UCSD-AML1 (cell line): Measurements from ENCODE around the gene CDK14.

Source experiments
- DNase-seq: peaks from one replicate; lab custom pipeline; 2025; ENCODE audit not compliant: unreplicated experiment; lab: John Stamatoyannopoulos, UW

CDK14 gene

DNA sequence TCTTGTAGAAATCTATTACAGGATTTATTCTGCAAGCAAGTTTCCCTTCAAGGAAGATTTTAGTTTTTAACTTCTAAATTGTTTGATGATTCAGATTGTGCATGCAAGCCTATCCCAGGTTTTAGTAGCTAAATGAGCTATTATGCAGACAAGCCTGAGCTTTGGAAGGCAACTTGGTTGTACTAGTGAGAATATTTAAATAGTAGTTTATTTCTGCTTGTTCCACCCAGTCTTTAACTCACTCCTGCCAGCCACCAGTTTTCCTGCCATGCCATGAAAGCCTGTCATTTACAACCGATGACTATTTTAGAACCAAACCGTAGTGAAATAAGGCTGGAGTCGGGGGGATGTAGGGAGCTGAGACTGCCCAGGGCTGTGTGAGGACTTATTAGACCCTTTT lies 343.5 kb downstream of the CDK14 start:
- DNase-seq, result no peak

DNA sequence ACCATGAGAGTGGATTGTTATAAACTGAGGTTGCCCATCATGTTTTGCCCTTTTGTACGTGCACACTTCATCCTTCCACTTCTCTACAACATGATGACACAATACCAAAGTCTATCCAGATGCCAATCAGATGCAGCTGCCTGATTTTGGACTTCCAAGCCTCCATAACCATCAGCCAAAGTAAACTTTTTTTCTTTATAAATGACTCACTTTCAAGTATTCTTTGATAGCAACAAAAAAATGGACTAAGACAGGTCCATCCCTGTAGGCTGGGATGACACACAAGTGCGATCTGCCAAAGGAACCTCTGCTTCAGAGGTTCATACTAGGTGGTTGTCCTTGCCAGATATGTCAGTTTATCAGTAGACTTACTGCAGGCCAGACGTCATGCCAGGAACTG lies 347.9 kb downstream of the CDK14 start:
- no peak for DNase-seq

DNA sequence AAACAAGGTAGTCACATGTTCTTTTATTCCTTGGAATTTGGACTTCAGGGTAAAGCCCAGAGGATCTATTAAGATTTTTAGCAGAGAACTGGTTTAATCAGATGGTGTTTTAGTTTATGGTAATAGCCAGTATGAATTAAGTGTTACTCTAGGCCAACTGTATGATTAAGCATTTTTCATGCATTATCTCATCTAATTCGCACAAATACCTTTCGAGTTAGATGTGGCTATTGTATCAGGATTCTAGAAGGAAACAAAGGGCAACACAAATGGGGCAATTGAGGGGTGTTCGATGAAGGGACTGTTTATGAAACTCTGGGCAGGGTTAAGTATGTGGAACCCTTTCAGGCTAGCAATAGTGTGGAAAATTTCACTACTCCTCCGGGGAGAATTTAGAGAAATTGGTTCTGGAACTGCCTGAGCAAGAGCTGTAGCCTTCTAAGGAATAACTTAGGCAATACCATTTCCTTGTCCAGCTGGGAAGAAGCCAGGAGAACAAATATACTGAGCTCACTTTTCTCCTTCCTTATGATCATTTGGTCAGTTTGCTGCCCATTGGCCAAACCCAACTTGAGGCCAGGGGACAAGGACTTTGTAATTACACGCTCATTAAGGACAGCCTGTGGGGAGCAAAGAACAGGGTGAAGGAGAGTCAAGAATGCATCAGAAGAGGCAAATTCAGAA lies 349.1 kb downstream of the CDK14 start:
- no peak for DNase-seq

DNA sequence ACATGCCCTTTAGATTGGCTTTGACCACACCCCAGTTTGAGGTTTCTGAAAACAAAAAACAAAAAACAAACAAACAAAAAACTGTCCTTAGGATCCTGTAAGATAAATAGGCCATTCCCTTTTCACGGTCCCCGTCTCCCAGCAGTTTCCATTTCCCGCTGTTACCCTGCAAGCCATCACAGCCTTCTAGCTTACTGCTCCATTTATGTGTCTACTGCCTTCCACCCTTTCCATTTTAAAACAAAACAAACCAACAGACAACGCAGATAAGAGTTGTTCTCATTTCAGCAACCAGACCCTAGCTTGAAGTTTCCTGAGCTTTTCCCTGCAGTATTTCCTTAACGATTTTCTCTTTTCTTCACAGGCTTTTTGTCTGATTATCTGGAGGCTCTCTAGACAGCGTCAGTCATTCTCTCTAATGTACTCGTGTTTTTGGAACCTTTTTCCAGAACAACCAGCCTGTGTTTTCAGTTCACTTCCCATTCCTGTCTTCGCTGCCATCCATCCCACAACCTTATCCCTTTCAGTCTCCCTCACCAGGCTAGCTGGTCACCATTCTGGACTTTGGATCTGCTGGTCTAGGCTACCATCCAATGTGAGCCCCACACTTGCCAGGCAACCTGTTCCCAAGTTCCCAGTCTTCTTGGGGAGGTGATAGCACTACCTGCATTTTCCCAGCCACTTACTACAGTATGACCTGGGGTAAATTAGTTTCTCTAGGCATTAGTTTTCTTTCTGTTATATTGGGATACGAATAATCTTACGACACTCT lies 350.8 kb downstream of the CDK14 start:
- no peak for DNase-seq

DNA sequence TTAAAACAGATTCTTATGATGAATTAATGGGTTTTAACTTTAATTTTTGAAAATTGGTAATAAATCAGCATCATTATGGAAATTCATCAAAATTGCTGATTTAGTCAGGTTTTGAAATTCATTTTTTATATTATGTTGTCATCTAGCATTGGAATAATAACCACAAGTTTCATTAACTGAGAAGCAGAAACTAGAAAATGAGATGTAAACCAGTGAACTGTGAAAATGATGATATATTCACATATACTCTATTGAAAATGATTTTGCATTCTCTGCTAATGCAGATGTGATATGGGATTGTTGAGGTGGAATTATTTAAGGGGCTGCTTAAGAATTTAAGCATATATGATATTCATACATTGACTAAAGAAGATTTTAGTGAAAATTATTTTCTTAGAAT lies 352.0 kb downstream of the CDK14 start:
- DNase-seq, result no peak

DNA sequence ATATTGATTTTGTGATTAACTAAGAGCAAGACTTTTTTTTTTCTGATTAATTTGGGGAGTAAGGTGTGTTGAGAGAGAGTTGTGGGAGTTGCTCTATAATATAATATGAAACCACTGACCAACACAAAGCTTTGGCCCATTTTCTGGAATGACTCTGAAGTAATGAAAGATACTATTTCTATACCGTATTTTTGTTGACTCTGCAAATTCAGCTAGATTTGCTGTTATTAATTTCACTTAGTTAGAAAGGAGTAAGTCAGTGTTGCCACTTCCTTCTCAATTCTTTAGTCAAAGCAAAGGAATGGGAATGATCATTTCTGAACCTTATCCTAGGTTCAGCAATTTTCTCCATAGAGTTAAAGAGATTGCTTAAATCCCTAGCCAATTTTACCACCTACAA lies 355.1 kb downstream of the CDK14 start:
- DNase-seq, result no peak

DNA sequence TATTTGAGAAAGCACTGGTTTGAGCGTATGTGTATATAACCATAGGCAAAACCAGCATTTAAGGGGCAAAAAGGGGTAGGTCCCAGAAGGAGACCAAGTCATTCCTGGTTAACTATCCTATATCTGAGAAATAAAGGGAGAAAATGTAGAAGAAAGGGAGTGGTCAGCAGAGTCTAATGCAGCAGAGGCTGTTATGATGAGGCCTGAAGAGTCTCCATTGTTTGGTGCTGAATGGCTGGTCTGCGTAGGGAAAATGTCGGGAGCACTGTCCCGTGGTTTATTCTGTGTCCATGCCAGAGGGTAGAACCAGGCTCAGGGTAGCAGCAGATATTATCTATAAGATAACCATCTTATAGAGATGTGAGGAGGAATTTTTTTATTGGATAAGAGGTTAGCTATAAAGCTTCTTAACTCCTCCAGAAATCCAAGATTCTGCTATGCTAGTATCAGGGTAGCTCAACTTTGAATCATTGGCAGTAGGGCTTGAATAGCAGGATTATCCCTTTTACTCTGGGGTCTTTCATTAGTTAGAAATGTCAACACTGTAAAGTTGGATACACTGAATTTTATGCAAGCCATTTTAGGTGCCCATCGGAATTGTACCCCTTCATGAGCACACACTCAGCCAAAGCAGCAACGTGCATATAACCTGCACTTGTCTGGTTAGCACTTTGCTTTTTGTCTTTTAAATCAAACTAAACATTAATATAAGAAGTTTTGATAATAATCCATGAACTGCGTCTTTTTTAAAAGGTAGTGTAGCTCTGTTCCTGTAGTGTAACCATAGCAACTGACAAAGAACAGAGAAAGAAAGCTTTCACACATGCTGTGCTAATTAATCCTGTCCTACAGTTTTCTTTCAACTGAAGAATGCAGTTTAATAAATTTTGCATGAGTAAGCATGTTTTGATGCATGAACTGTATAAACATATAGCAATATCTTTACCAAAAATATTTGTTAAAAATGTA lies 356.1 kb downstream of the CDK14 start:
- no peak for DNase-seq

DNA sequence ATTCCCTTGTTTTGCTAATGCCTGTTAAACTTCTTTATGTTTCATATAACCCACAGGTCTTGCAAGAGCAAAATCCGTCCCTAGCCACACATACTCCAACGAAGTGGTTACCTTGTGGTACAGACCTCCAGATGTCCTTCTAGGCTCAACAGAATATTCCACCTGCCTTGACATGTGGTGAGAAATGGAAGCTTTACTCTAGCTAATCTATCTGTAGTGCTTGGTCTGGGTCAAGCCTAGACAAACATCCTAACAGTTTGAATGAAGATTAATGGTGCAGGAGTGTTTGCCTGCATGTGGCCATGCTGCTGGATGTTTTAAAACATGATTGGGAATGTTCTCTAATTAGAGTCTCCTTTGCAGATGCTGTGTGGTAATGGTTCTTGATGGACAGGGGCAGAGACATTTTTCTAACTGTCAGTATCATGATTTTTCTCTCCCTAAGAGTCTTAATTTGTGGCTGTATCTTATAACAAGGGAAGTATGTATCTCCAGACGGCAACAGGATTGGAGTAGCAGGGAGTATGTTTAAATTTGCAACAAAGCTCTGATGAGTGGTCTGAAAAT lies 359.6 kb downstream of the CDK14 start:
- no peak for DNase-seq

DNA sequence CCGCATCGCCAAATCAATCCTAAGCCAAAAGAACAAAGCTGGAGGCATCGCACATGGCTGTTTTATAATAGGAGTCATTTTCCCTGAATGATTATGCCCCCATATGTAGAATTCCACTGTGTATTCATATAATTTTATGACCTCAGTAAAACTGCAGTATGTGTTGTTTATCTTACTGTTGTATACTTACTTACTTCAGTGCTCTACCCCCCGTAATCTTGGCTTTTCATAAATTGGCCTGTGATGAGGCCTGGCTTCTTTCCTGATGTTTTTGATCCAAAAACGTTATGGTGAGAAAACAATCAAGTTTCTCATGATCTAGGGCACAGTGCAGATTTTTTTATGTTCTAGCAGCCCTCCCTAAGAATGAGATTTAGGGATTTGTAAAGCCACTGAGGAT lies 361.8 kb downstream of the CDK14 start:
- no peak for DNase-seq

DNA sequence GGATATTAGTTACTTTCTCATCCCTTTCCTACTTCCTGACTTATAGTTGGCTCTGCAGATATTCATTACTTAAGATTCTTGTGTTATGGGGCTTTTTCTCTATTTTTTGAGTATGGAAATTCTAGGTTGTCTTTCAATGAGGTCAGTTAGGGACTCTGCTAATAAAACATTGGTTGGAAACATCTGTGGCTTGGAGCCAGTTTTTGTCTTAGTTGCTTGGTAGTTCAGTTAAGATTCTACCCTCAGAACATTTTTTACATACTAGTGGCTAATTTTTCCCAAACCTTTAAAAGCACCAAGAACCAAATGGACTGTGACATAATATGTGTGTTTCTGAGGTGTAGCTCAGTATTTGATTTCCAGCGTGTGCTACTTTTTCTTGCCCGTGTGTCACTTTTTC lies 362.5 kb downstream of the CDK14 start:
- DNase-seq, result no peak

DNA sequence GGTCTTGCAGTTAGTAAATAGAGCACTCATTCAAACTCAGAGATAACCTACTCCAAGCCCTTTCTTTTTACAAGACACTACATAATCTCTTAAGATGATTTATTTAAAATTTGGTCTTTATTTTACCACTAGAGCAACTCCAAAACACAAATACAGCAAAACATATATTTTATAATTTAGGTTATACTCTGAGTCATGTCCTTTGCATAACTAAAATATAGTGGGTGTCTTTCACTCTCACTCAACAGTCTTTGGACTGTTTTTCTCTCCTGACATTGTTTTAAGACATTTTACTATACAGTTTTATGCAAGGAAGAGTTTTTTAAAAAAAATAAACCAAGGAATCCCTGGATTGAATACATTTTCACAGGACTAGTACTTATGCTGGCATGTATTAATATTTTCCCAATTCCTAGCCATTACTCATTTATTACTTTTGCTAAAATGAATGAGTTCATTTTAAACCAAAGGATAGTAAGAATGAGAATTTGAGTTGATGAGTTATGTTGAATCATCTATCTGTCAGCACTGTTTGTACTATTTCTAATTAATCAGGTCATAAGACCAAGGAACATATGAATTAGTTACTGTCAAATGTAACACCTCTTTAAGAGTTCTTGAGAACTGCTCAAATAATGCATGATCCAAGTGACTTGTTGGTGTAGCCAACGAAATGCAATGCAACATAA lies 365.1 kb downstream of the CDK14 start:
- DNase-seq, result no peak

DNA sequence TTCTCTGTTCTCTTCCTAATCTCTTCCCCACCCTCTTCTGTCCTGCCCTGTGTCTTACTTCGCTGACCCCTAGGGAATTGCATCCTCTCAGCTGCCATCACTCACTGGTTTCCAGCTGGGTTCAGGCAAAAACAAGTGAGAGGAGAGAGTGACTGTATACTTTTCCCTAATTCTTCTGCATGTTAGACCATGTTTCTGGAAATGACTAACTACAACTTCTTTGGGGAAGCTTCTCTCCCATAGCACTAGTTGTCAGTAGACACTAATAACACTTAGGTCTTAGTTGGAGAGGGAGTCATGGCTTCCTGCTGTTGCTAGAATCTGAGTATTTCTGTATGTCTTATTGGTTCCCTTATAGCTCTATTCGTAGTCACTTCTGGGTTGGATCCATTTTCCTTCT lies 369.1 kb downstream of the CDK14 start:
- no peak for DNase-seq

DNA sequence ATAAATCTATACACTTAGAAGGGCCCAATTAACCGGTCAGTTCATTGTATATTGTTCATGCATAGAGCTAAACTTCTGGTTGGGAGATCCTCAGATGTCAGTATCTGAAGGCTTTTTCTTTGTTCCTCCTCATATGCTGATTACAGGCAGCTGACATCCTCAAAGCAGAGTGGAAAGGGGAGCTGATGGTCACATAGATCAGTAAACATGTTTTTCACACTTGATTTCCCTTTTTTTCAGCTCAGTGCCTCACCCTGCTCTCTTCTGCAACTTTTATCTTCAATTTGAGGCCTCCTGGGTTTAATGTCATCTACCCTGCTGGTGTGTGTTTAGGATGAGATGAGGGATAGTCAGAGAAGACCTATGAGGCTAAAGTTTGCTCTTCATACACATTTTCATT lies 370.2 kb downstream of the CDK14 start:
- DNase-seq, result no peak

DNA sequence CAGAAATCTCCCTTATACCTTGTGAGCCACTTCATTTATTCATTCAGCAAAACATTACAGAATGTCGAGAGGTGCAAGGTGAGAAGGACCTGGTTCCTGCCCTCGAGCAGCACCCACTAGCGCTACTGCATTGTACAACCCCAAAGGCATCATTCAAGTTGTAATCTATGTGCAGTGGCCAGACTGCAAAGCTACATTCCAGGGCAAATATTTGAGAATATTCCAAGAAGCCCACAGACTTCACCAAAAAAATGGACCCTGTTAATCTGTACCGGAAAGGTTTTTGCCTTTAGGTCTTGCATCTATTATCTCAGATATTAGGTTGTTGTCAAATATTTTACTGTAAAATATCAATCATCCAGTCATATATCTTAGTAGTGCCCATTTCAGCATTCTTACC lies 372.8 kb downstream of the CDK14 start:
- no peak for DNase-seq

DNA sequence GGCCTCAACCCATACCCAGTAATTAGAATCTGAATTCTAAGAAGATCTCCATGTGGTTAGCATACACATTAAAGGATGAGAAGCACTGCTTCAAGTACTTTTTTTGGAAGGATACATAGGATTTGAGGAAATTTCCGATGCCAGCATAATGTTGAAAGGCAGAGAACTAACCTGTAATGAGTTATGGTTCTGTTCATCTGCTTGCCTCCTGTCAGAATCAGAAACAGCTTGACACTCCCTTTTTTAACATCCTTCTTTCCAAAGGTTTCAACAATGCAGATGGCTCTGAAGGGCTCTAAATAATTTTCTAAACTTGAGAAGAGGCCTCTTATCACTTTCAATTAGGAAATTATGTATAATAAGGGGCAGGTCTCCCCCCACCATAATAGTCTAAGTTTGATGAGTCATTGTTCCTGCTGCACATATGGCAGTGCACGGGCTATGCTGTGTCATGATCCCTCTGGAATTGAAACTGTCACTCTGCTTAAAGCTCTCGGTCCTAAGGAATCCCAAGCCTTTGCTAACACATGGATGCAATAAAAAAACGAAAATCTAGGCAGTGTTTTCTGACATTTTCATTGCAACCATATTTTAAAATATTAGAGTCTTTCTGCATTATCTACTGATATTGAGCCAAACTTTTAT lies 376.9 kb downstream of the CDK14 start:
- DNase-seq, result no peak

DNA sequence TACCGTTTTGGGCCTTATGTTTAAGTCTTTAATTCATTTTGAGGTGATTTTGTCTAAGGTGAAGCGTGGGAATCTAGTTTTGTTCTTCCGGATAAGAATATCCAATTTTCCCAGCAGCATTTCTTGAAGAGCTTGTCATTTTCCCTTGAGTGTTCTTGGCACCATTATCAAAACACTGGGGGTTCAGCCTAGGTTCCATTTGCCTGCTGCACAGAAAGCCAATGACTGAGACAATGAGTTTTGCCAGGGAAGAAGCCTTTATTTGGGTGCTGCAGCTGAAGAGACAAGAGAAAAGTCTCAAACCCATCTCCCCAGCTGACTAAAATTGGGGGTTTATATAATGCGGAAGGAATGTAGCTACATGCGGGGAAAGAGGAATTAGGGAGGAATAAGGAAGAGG lies 380.9 kb downstream of the CDK14 start:
- DNase-seq, result no peak

DNA sequence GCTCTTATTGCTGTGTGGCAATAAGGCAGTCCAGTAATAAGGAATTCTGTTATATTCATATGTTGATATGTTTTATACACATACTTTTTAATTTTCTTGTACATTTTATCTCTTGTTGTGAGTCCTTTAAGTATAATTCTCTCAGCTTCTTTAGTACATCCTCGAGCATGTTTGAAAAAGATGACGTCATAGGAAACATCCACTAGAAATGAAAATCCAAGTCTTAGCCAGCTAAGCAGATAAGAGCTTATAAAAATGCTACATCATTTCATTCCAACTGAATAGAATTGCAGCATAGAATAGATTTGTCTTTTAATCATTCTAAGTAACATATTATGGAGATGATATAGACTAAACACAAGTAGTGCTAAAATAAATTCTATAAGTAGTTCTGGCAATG lies 384.4 kb downstream of the CDK14 start:
- no peak for DNase-seq

DNA sequence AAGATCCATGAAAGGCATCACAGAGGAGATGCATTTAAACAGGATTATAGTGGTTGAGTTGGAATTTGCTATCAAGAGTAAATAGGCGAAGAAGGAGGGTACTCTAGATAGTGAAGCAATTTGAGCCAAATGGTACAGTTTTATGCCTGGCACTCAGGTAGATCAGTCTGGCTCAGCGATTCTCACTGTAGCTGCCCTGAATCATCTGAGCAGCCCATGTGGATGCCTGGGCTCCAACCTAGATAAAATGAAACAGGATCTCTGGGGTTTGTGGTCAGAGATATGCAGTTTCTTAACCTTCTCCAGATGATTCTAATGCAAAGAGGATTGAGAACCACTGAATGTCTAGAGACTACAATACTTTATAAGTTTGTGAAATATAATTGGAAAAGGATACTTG lies 386.1 kb downstream of the CDK14 start:
- DNase-seq, result no peak

DNA sequence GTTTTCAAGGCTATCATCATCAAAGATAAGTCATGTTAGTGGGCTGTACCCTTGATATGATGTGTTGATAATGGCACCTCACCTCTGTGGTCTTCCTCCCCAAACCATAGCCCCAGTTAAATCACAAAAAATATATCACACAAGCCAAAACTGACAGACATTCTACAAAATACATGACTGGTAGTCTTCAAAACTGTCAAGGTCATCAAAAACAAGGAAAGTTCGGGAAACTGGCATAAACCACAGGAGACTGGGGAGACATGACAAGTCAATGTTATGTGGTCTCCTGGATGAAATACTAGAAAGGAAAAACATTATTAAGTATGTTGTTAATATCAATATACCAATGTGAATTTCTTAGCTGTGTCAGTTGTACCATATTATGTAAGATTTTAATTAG lies 388.6 kb downstream of the CDK14 start:
- no peak for DNase-seq

DNA sequence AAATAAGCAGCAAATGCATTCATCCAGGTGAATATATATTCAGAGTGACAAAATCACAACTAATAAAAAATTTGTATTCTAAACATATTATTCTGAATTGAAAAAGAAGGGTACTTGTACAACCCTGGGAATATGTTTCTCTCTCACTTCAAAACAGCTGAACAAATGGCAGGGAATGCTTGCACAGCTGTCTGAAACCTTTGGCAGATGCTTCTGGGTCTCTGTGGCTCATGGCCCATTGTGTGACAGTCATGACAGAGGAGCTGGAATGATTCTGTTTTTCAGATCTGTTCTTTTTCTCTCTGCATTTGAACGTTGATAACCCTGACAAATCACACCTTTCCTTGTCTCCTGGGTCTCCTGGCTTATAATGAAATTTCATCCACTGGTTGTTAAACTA lies 392.4 kb downstream of the CDK14 start:
- DNase-seq, result no peak
